GM19372 (cell line): ENCODE measurements around the gene INSIG1.

Experiments
- ATAC-seq: cut with Tn5 transposase; IDR thresholded peaks from one replicate; pipeline ENCODE4 v1.9.1; 2021; ENCODE audit warnings: mild to moderate bottlenecking, low read depth, moderate library complexity; ENCODE audit not compliant: unreplicated experiment

The INSIG1 gene

DNA sequence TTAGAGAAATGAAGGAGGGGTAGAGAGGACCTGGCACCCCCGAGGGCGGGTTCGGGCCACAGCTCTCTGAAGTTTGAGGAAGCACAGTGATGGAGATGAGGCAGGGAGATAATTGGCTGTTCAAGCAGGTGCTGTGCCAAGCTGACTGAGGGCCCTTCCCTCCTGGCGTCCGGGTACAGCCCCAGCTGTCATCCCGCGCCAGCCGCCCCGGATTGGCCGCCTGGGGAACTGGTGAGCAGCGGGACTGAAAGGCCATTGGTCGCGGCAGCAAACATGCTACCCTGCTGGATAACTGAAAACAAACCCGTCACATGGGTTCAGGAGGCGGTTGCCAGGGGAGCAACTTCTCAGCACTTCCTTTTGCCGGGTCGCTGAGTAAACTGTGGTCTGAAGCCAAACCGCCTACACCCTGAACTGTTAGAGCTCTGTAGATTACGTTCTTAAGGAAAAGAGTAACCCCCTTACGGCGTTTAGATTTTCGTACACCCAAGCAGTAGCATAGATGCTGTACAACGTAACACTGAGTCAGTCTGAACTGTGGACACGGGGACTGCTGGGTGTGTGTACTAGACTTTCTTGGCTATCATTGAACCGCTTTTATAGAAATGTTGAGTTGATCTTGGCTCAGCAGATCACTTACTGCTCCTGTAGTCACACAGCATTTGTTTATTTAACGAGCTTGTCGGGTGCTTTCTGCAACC, 1.3 kb downstream of the INSIG1 start:
- ATAC-seq, result peak; percentile 58

DNA sequence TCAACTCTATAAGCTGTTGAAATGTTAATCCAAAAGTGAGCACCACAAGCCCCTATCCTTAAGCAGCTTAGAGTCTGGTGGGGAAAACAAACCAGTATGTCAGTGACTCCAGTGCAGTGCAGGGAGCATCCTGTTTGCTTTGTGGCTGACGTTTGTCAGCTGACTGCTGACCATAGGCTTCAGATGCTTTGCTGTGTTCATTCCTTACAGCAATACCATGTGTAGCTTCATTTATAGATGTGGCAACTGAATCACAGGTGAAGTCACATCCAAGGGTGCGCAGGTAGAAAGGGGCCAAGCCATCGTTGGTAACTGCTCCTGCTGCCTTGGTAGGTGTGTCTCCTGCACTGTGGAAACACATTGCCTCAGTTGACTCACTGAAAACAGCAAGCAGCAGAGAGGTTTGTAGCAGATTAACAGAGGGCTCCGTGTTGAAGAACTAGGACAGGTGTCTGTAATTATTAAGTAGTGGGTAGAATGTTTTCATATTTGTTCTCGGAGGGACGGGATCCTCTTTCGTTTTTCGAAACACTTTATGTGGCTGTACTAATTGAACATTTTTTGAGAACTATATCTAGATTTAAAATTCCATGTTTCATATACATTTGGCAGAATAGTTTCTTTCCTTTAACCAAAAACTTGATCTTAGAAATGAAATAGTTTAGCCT, 2.0 kb downstream of the INSIG1 start:
- no peak for ATAC-seq

DNA sequence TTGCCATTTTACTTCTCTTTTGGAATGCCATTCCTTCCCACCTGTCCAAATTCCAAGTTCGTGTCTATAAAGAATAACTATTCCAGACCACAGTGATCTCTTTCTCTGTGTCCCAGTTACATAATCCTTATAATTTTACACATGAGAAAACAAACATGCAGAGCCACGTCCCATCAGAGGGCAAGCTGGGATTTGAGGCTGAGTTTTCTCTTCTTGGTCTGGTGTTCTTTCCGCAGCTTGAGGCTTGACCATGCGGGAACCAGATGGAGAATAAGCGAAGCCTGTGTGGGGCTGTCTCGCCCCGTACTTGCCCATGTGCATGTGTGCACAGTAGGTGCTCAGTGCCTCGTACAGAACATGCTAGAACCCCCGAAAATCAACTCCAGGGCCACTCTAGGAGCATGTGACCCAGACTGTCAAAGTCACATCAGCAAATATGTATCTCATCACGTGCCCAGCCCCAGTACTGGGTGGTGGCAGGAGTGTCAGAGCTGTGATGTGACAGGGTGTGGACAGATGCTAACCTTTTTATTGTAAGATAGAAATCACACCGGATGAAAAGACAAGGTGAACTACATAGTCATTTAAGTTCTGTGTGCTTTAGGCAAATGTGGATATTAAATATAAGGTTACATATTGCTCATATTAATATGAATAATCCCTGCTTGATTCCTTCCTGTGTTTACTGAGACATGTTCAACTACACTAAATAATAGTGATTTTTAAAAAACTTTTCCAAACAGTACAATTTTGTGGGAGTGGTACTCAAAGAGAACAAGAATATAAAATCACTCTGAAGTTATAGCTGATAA, 3.2 kb downstream of the INSIG1 start:
- ATAC-seq, result no peak

DNA sequence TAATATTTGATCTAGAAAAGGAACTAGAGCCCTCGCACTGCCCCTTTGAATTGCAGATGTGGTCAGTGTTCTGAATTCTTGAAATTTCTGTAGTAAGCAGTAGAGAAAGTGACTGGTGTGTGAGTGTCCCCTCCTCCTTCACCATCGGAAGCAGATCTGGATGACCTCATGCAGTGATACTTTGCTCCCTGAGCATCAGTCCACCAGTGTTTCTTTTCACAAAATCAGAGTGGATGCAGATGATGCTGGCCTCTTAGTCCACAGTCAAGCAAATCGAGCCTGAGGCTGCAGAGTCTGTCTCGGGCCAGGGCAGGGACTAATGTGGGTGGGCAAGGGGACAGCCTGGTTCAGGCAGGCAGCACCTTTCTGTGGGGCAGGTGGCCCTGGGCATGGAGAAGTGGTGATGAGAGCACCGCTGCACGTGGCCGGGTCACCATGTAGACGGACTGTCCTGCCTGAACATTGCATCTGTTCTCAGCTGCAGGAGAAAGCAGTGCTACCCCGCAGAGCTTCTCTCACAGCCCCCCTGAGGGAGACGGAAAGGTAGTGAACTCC, 5.4 kb downstream of the INSIG1 start:
- ATAC-seq, result no peak

DNA sequence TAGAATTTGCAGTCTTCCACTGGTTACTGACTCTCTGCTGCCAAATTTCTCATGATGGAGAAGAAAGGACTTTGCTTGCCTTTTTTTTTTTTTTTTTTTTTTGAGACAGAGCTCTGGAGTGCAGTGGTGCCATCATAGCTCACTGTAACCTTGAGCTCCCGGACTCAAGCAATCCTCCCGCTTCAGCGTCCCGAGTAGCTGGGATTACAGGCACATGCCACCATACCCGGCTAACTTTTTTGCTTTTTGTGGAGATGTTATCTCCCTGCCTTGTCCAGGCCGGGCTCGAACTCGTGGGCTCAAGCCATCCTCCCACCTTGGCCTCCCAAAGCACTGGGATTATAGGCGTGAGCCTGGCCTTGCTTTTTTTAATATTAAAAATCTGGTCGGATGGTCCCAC, 6.2 kb downstream of the INSIG1 start:
- no peak for ATAC-seq

DNA sequence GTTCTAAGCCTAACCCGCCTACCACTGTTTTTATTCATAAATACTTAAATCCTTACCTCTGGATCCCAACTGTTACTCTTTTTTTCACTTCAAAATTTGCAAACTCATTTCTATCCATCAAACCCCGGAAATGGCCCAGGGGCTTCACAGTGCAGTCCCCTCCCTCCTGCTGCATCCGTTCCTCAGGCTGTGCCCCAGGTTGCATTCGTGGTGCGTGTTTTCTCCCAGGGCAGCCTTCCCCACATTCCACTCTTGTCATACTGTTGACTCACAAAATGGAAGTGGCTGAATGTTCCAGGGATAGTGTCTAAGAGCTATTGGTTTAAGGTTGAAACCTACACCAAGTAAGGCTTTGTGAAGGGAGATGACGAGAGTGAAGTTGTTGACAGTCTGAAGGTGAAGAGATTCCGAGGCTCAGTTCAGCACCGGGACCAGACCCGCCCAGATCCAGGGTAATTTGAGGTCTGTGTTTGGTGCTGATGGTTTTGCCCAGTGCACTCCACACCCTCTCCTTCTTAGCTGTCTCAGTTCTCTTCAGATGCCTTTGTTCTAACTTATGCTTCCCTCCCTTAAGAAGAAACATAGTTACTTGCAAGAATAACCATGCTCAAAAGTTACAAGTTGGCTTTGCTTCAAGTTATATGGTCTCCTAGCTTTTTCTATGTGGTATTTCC, 7.7 kb downstream of the INSIG1 start:
- no peak for ATAC-seq

DNA sequence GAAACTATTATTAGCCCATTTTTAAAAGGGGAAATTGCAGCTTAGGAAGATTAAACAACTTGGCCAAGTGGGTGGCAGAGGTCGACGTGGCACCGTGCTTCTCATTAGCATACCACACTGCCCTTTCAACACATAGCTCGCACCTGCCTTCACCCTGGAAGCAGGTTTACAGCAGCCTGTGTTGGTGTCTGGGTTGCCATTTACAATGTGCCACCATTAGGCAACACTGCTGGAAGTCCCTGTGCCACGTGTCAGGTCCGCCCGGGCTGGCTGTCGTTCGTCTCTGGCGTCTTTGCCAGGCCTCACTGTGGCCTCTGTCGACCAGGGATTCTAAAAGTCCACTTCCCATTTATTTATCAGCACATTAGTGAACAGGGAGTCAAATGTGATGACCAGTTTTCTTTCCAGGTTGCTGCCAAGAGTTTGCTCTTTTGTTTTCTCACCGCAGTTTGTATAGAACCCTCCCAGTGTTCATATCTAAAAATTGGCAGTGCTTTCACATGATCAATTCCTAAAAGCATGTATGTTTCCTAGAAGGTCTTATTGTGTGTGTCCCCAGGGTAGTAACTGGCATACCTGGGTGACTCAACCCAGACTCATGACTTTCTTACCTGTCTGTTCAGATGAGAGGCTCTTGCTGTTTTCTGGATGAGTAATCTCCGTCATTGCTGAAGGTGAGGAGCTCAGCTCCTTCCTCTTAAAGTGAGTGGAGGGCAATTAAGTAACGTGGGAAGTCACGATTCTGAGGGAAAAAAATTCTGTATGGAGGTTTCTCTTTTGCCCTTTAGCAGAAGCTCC, 9.2 kb downstream of the INSIG1 start:
- no peak for ATAC-seq

DNA sequence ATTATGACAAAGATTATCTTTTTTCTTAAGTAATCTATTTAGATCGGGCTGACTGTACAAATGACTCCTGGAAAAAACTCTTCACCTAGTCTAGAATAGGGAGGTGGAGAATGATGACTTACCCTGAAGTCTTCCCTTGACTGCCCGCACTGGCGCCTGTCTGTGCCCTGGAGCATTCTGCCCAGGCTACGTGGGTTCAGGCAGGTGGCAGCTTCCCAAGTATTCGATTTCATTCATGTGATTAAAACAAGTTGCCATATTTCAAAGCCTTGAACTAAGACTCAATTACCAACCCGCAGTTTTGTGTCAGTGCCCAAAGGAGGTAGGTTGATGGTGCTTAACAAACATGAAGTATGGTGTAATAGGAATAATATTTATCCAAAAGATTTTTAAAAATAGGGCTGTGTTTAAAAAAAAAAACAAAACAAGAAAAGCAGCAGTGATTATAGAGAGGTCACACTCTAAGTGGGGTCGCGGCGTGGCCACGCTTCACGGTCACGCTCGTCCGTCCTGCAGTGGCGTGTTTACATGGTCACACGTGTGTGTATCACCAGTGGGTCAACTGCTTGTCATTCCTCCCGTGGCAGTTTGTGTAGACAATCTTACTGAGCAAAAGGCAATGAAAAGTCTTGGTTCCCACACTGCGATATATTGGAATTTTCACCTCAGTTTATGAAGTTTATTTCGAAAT, 10.8 kb downstream of the INSIG1 start:
- no peak for ATAC-seq

DNA sequence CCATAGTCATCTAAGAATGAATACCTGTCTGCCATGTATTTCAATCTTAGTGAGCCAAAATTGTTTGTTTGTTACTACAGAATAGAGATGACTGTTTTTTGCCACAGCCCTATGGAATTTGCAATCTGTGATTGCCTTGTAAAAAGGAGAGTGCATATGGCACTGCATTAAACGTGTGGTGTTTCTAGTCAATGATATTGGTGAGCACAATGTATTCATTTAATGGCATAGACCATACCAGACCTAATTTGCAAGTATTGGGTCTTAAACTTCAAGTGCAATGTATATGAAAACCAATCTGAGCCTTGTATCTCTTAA, 11.3 kb downstream of the INSIG1 start:
- ATAC-seq, result no peak

DNA sequence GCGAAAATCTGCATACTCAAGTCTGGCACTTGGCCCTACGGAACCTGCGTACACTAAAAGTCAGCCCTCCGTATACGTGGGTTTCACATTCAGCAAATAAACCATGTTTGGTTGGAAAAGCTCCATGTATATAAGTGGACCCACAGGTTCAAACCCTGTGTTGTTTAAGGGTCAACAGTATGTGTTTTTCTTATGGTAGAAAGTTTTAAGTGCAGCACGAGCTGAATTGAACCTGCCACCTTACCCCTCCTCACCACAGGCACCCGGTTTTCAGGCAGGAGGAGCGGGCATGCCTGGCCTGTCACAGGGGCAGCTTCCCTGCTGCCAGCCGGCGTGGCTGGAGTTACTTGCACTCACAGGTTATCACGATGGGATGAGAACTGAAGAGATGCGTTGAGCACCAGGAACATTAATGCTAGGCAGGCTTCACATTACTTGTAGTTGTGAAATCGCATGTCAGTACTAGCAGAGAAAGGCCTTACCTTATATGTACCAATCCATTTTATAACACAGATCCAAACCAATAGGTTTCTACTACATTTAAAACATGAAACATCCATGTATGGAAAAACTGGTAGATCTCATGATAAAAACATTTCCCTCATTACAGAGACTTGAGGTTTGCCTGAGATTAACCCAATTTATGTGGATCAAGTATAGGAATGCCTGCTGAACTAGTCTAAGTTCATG, 12.9 kb downstream of the INSIG1 start:
- ATAC-seq, result no peak

DNA sequence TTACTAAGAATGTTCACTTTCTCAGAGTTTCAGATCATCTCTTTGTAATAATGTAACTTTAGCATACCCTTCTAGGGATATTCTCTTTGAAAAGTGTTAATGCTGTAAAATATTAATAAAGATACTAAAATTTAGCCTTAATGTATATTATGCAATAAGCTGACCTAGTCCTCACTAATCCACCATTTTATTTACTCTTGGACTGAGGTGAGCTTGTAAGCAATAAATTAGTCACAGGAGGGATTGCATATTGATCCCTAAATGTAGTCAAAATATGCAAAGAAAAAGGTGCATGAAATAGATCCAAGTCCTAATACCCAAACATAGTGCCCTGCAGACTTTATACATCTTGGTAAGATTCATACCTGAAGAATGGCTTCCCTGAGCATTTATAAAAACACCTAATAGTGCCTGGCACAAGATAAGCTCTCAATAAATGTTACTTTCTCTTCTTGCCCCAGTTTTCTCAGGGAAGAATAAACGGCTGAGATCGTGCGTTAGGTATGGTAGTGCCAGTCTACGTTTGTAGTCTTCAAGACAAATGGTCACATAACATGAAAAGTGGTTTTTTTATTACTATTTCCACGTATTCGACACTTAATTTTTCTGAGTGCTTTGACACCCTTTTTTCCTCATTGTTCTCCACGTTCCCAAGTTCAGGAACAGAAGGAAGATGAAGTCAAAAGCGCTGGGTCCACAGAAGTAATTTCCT, 14.3 kb downstream of the INSIG1 start:
- no peak for ATAC-seq

DNA sequence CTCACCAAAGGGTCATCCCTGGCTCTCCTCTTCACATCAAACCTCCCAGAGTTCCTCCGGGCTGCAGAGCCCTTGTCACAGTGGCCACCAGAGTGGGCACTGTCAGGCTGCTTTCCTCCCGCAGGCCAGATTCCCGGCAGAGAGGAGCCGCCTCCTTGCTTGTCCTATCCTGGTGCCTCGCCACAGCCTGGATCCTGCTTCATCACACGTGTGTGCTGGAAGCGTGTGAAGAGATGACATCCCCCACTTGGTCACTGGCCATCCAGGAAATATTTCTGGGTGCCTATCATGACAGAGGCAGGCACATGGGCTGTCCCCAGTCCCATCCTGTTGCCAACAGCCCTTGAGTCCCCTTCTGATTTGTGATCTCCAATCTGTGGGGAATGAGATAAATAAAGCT, 15.0 kb downstream of the INSIG1 start:
- no peak for ATAC-seq

DNA sequence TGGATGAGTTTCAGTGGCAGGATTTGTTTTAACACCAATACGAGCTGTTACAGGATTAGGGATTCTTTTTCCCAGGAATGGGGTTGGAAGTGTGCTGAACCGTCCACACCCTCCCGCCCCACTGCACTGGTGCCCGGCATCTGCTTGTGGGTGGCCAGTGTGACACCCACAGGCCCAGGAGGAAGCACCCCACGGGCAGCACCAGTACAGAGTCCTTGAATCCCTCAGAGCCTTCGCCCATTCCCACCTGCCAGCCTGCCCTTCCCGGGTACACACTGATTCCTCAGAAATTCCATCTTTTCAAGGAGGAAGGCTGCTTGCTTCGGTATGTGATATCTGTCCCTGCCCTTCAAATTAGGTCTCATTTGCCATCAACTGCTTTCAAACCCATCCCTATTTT, 15.4 kb downstream of the INSIG1 start:
- ATAC-seq, result no peak

DNA sequence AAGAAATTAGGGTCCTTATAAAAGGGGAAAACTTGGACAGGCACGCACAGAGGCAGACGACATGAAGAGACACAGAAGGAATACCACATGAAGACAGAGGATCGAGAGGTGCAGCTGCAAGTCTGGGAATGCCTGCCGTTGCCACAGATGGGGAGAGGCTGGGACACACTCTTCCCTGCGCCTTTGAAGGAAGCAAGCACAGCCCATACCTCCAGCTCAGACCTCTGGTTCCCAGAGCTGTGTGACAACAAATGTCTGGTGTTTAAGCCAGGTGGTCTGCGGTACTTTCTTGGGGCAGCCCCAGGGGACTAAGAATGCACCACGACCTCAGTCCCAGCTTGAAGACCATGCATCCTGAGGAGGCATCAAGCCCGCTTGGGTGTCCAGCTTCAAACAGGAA, 18.3 kb downstream of the INSIG1 start:
- ATAC-seq, result no peak

DNA sequence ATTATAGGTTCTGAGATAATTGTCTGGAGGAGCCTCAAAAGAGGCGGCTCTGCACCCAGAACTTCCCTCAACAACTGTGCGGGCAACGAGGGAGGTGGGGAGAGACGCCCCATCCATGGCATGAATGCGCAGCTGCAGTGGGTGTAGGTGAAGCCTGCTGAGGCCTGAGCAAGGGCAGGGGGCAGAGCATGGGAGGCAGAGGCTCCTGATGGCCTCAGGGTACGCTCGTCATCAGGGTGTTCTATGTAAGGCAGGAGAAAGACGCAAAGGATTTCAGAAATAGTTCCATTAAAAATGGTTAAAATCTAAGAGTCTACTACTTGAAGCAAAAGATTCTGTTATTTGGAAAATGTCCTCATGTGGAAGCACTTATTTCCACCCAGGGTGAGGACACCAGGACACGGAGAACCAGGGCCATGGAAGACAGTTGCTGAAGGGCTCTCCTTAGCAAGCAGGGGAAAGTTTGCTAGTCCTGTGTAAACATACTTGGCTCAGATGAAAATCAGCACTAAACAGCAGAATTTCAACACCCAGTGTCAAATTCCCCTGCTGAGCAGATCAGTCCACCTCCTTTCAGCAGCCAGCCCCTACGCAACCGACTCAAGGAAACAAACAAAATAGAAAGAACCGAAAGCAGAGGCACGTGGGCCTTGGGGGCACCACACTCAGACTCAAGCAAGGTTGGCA, 18.9 kb downstream of the INSIG1 start:
- no peak for ATAC-seq

DNA sequence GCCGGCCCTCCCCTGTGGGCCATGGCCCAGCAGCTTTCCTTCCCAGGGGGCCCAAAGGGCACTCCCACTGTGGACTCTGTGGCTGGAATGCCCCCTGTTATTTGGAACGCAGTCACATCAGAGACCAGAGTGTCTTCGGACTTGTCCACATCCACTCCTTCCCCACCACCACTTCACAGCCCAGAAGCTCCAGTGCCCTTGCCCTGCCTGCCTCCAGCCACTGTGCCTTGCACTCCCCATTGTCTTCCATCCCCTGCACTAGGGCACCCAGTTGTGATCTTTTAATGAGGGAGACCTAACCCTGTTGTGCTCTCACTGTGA, 19.4 kb downstream of the INSIG1 start:
- ATAC-seq, result no peak

DNA sequence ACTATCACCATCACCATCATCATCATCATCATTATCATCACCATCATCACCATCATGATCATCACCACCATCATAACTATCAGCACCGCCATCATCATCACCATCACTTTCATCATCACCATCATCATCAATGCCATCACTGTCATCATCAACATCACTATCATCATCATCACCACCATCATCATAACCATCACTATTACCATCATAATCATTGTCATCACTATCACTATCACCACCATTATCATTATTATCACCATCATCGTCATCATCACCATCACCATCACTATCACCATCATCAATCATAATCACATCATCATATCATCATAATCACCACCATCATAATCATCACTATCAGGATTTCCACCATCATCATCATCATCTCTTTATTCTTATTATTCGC, 20.6 kb downstream of the INSIG1 start:
- no peak for ATAC-seq

DNA sequence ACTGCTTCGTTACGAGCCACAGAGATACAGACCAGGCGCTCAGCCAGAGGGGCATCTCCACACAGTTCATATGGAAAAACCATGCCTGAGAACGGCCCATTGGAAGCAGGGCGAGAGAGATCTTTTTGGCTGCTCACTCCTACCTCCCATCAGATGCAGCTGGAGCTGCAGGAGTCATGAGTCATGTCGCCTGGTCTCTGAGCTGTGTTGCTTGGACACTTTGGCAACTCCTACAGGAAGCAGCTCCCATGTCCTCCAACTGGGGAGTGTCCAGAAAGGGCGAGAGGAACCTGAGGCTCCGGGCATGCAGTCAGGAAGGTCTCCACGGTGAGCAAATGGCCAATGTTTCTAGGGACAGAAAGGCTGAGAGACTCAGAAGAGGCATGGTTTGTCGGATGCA, 24.9 kb downstream of the INSIG1 start:
- ATAC-seq, result no peak
